Neural progenitor cell (in vitro differentiated cells): ENCODE results near the gene GPATCH11. TPM values are rescaled to one million over a fixed set of nuclear protein-coding genes. Genes with fewer than 3 reads are reported as not detected.

Experiments used
- DNase-seq: peaks from one replicate; pipeline ENCODE4 v3.0.0-alpha.2; 2016; ENCODE audit warnings: low spot score
- H2AFZ ChIP-seq: fragments of 200-600 bp; sonication (generic); replicated peaks from 2 replicates; pipeline ENCODE4 v1.6.1; 2016; ENCODE audit warnings: antibody characterized with exemption
- H3F3A ChIP-seq: fragments of 200-600 bp; sonication (generic); 2 replicates; pipeline ENCODE4 v1.6.1; 2016; ENCODE audit warnings: antibody characterized with exemption, low read depth
- H3K27ac ChIP-seq: fragments of 200-600 bp; sonication (generic); 2 replicates; pipeline ENCODE4 v1.5.1; 2016; ENCODE audit warnings: mild to moderate bottlenecking
- H3K27me3 ChIP-seq: fragments of 200-600 bp; sonication (generic); 2 replicates; pipeline ENCODE4 v1.6.1; 2016; ENCODE audit warnings: mild to moderate bottlenecking, moderate library complexity
- H3K36me3 ChIP-seq: fragments of 200-600 bp; sonication (generic); 2 replicates; pipeline ENCODE4 v1.5.1; 2016
- H3K4me1 ChIP-seq: fragments of 200-600 bp; sonication (generic); 2 replicates; pipeline ENCODE4 v1.6.1; 2016; ENCODE audit warnings: mixed run types
- H3K4me2 ChIP-seq: fragments of 200-600 bp; sonication (generic); 2 replicates; pipeline ENCODE4 v1.6.1; 2016
- H3K4me3 ChIP-seq: fragments of 200-600 bp; sonication (generic); 2 replicates; pipeline ENCODE4 v1.5.1; 2016
- H3K79me2 ChIP-seq: fragments of 200-600 bp; sonication (generic); 2 replicates; pipeline ENCODE4 v1.6.1; 2016; ENCODE audit warnings: low read depth
- H3K9ac ChIP-seq: fragments of 200-600 bp; sonication (generic); 2 replicates; pipeline ENCODE4 v1.6.1; 2016
- H3K9me3 ChIP-seq: fragments of 200-600 bp; sonication (generic); 2 replicates; pipeline ENCODE4 v1.5.1; 2016; ENCODE audit warnings: low read depth
- H4K20me1 ChIP-seq: fragments of 200-600 bp; sonication (generic); 2 replicates; pipeline ENCODE4 v1.6.1; 2016; ENCODE audit warnings: low read depth
- H3K27ac Mint-ChIP-seq: 3 replicates; pipeline ENCODE4 v1.8.0; 2021; ENCODE audit warnings: mixed read lengths
- H3K27me3 Mint-ChIP-seq: 2 replicates; pipeline ENCODE4 v1.8.0; 2022; ENCODE audit warnings: low read depth, mild to moderate bottlenecking, inconsistent platforms, moderate library complexity, mixed read lengths; ENCODE audit not compliant: insufficient read depth
- H3K36me3 Mint-ChIP-seq: 3 replicates; pipeline ENCODE4 v1.8.0; 2021; ENCODE audit warnings: mixed read lengths
- H3K4me1 Mint-ChIP-seq: 3 replicates; pipeline ENCODE4 v1.8.0; 2021; ENCODE audit warnings: mixed read lengths
- H3K4me3 Mint-ChIP-seq: 3 replicates; pipeline ENCODE4 v1.8.0; 2021; ENCODE audit warnings: mild to moderate bottlenecking, moderate library complexity, mixed read lengths
- H3K9me3 Mint-ChIP-seq: 3 replicates; pipeline ENCODE4 v1.8.0; 2020; ENCODE audit warnings: mixed read lengths
- EZH2 ChIP-seq: fragments of 200-600 bp; sonication (generic); IDR thresholded peaks from 2 replicates; pipeline ENCODE4 v1.6.1; 2017; ENCODE audit warnings: antibody characterized with exemption, mild to moderate bottlenecking, moderate library complexity
- EZH2phosphoT487 ChIP-seq: fragments of 200-600 bp; sonication (generic); IDR thresholded peaks from 2 replicates; pipeline ENCODE4 v1.6.1; 2017; ENCODE audit warnings: antibody characterized with exemption
- total RNA-seq: library from RNA; depleted of rRNA; stranded (reverse); fragments of >200 nt; gene quantifications from 2 replicates; pipeline ENCODE4 v1.2.3, GENCODE V29; 2015; ENCODE audit warnings: low replicate concordance
- TF ChIP-seq, protein P1 (sequence below): fragments of 200-600 bp; sonication (generic); IDR thresholded peaks from 2 replicates; pipeline ENCODE4 v1.5.1; 2017; ENCODE audit warnings: antibody characterized with exemption, mild to moderate bottlenecking

GPATCH11 gene
- total RNA-seq, 1 donor from 2014 or later = 9.9 TPM

DNA sequence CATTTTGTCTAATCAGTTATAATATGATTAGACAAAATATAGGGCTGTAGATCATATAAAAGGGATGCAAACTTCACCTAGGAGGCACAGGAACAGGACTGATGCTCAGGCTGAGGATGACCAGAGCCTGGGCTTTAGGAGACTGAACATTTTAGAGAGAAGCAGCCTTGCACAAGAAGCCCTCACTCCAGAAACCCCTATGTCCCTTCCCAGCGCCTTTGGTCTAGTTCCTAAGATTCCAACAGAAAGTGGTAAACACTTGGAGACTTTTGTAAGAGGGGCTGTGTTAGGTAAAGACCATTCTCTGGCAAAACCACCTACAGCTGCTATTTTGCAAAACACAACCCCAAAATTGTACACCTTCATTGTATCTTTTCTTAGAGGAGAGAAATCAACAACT lies 33.2 kb downstream of the GPATCH11 start:
- H3K27ac ChIP-seq = no peak overlapping the region
- Mint-ChIP-seq H3K36me3 (peaks cover 6% of the 10 kb centered on the region), H3K4me1 (no peaks in the 10 kb centered on the region), H3K4me3 (no peak overlapping the region), H3K27me3 (no peaks in the 10 kb centered on the region), H3K9me3 (no peaks in the 10 kb centered on the region), H3K27ac (no peak overlapping the region)
- no peak overlapping the region for H3K4me3 ChIP-seq
- H3K9me3 ChIP-seq = no peaks in the 10 kb centered on the region
- no peaks in the 10 kb centered on the region for H4K20me1 ChIP-seq
- TF ChIP-seq EZH2 (no peak), EZH2phosphoT487 (no peak)
- TF ChIP-seq, protein P1, sequence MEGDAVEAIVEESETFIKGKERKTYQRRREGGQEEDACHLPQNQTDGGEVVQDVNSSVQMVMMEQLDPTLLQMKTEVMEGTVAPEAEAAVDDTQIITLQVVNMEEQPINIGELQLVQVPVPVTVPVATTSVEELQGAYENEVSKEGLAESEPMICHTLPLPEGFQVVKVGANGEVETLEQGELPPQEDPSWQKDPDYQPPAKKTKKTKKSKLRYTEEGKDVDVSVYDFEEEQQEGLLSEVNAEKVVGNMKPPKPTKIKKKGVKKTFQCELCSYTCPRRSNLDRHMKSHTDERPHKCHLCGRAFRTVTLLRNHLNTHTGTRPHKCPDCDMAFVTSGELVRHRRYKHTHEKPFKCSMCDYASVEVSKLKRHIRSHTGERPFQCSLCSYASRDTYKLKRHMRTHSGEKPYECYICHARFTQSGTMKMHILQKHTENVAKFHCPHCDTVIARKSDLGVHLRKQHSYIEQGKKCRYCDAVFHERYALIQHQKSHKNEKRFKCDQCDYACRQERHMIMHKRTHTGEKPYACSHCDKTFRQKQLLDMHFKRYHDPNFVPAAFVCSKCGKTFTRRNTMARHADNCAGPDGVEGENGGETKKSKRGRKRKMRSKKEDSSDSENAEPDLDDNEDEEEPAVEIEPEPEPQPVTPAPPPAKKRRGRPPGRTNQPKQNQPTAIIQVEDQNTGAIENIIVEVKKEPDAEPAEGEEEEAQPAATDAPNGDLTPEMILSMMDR = no peak
- H3K36me3 ChIP-seq = no peaks in the 10 kb centered on the region
- no peak overlapping the region for H3K9ac ChIP-seq
- no peaks in the 10 kb centered on the region for H3K79me2 ChIP-seq
- H3F3A ChIP-seq = no peaks in the 10 kb centered on the region
- no peak for DNase-seq
- H3K4me1 ChIP-seq = no peaks in the 10 kb centered on the region
- H3K4me2 ChIP-seq = no peak overlapping the region
- H3K27me3 ChIP-seq = no peaks in the 10 kb centered on the region
- no peak overlapping the region for H2AFZ ChIP-seq

- H3K27me3 Mint-ChIP-seq = peaks cover 2% of the 10 kb centered on the region
Measured at GRCh38 chr2:37119157-37119556, 34.8 kb downstream of the GPATCH11 start.

DNA sequence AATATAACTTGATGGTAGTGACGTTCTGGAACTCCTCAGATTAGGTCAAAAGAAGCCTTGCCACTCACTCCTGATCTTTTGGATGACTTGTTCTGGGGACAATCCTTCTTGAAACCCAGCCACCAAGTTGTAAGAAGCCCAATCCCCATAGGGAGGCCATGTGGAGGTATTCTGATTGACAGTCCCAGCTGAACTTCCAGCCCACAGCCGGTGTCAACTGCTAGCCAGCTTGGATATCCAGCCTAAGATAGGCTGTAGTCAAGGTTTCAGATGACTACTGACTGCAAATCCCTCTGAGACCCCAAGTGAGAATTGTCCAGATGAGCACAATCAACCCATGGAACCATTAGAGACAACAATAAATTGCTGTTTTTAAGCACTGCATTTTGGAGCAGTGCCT lies 41.1 kb downstream of the GPATCH11 start:
- Mint-ChIP-seq H3K9me3 (no peaks in the 10 kb centered on the region), H3K4me1 (no peaks in the 10 kb centered on the region), H3K4me3 (no peak overlapping the region), H3K27me3 (peaks cover 8% of the 10 kb centered on the region), H3K27ac (no peak overlapping the region), H3K36me3 (peaks cover 20% of the 10 kb centered on the region)
- DNase-seq = no peak
- Histone ChIP-seq H3K4me3 (no peak overlapping the region), H4K20me1 (no peaks in the 10 kb centered on the region), H3K9me3 (no peaks in the 10 kb centered on the region), H3K27me3 (no peaks in the 10 kb centered on the region), H3K79me2 (no peaks in the 10 kb centered on the region), H3K4me1 (no peaks in the 10 kb centered on the region), H3F3A (no peaks in the 10 kb centered on the region), H3K27ac (no peak overlapping the region), H2AFZ (no peak overlapping the region), H3K36me3 (no peaks in the 10 kb centered on the region), H3K9ac (no peak overlapping the region), H3K4me2 (no peak overlapping the region)
- TF ChIP-seq EZH2phosphoT487 = no peak
- TF ChIP-seq EZH2 = no peak
- TF ChIP-seq, protein P1 = no peak

More at GRCh38 chr2:37119157-37119556, 34.8 kb downstream of the GPATCH11 start:
- no peak for DNase-seq
- Mint-ChIP-seq H3K4me3 (no peak overlapping the region), H3K9me3 (no peaks in the 10 kb centered on the region), H3K36me3 (peaks cover 6% of the 10 kb centered on the region), H3K4me1 (no peaks in the 10 kb centered on the region), H3K27ac (no peak overlapping the region)
- no peaks in the 10 kb centered on the region for H3K36me3 ChIP-seq
- H3F3A ChIP-seq = no peaks in the 10 kb centered on the region
- H3K9me3 ChIP-seq = no peaks in the 10 kb centered on the region
- H3K4me2 ChIP-seq = no peak overlapping the region
- H3K4me3 ChIP-seq = no peak overlapping the region
- no peak overlapping the region for H3K9ac ChIP-seq
- H4K20me1 ChIP-seq = no peaks in the 10 kb centered on the region
- H3K27me3 ChIP-seq = no peaks in the 10 kb centered on the region
- no peaks in the 10 kb centered on the region for H3K79me2 ChIP-seq
- TF ChIP-seq EZH2phosphoT487 (no peak), EZH2 (no peak)
- TF ChIP-seq, protein P1 = no peak
- no peak overlapping the region for H2AFZ ChIP-seq
- H3K27ac ChIP-seq = no peak overlapping the region
- no peaks in the 10 kb centered on the region for H3K4me1 ChIP-seq
